Keratinocyte (primary cell): Measurements from ENCODE around the gene NXN. TPM values are rescaled to one million over a fixed set of nuclear protein-coding genes. Genes with fewer than 3 reads are reported as not detected.

Source experiments
- DNase-seq: peaks from one replicate; pipeline ENCODE4 v3.0.0-alpha.2; 2011; ENCODE audit warnings: low read depth, missing footprints, low spot score
- FAIRE-seq: peaks from 2 replicates; lab custom pipeline; 2011; peaks lifted over from hg19 to GRCh38; lab: Jason Lieb, UNC
- H2AFZ ChIP-seq: 2 replicates; pipeline ENCODE4 v1.6.0; 2012; ENCODE audit warnings: low read length, control low read depth, inconsistent platforms; ENCODE audit not compliant: control insufficient read depth
- H3K27ac ChIP-seq: 2 replicates; pipeline ENCODE4 v1.5.1; 2011; ENCODE audit warnings: low read length; ENCODE audit not compliant: control insufficient read depth, insufficient read depth
- H3K27me3 ChIP-seq: 3 replicates; pipeline ENCODE4 v1.6.0; 2011; ENCODE audit warnings: low read length; ENCODE audit not compliant: control insufficient read depth, insufficient read depth; ENCODE audit errors: extremely low read depth
- H3K36me3 ChIP-seq, 2 experiments: 2 replicates in 1 of 2; 3 replicates in 1 of 2; pipeline ENCODE4 v1.5.1; 2011; ENCODE audit warnings: low read length in 2 of 2, mild to moderate bottlenecking in 1 of 2; ENCODE audit not compliant: control insufficient read depth in 2 of 2, insufficient read depth in 2 of 2; ENCODE audit errors: extremely low read depth in 1 of 2
- H3K4me1 ChIP-seq: 3 replicates; pipeline ENCODE4 v1.5.1; 2011; ENCODE audit warnings: low read length; ENCODE audit not compliant: control insufficient read depth, insufficient read depth; ENCODE audit errors: extremely low read depth
- H3K4me2 ChIP-seq: 3 replicates; pipeline ENCODE4 v1.6.0; 2011; ENCODE audit warnings: low read depth, low read length; ENCODE audit not compliant: control insufficient read depth, insufficient read depth; ENCODE audit errors: extremely low read depth
- H3K4me3 ChIP-seq, 3 experiments: fragments of 200-600 bp in 1 of 3; sonication (generic) in 1 of 3; 2 replicates in 2 of 3; 3 replicates in 1 of 3; pipeline ENCODE4 v1.5.1; 2011 to 2016; ENCODE audit warnings: low read length in 3 of 3, mild to moderate bottlenecking in 3 of 3, control low read depth in 2 of 3, inconsistent platforms in 1 of 3, low read depth in 1 of 3, mixed read lengths in 1 of 3, mixed run types in 1 of 3, moderate library complexity in 1 of 3; ENCODE audit not compliant: control insufficient read depth in 2 of 3, insufficient read depth in 2 of 3; ENCODE audit errors: extremely low read depth in 1 of 3
- H3K79me2 ChIP-seq: 2 replicates; pipeline ENCODE4 v1.6.0; 2012; ENCODE audit warnings: low read length; ENCODE audit not compliant: control insufficient read depth, insufficient read depth
- H3K9ac ChIP-seq: 3 replicates; pipeline ENCODE4 v1.6.0; 2011; ENCODE audit warnings: low read length; ENCODE audit not compliant: control insufficient read depth, insufficient read depth; ENCODE audit errors: extremely low read depth
- H3K9me1 ChIP-seq: 3 replicates; pipeline ENCODE4 v1.6.0; 2011; ENCODE audit warnings: low read length; ENCODE audit not compliant: control insufficient read depth, insufficient read depth; ENCODE audit errors: extremely low read depth
- H3K9me3 ChIP-seq: 2 replicates; pipeline ENCODE4 v1.5.1; 2012; ENCODE audit warnings: low read depth, low read length; ENCODE audit not compliant: control insufficient read depth
- H4K20me1 ChIP-seq: 3 replicates; pipeline ENCODE4 v1.6.0; 2011; ENCODE audit warnings: low read length; ENCODE audit not compliant: control insufficient read depth, insufficient read depth; ENCODE audit errors: extremely low read depth
- CTCF ChIP-seq, 3 experiments: IDR thresholded peaks in 1 of 3; conservative IDR thresholded peaks in 1 of 3; optimal IDR thresholded peaks in 1 of 3; 2 replicates in 2 of 3; 3 replicates in 1 of 3; pipeline versions ENCODE3 to v1.5.1; 2011; ENCODE audit warnings: low read length in 3 of 3, mild to moderate bottlenecking in 3 of 3, moderate library complexity in 2 of 3, control low read depth in 1 of 3, inconsistent platforms in 1 of 3; ENCODE audit not compliant: insufficient read depth in 2 of 3; ENCODE audit errors: extremely low read depth in 1 of 3
- EZH2 ChIP-seq: IDR thresholded peaks from one replicate; pipeline ENCODE4 v1.6.1; 2012; ENCODE audit warnings: inconsistent platforms, mild to moderate bottlenecking, low read length, moderate library complexity
- dilution Hi-C: fragments of 300-500 bp; cut with MboI; formaldehyde crosslinking; loops from one replicate; pipeline ENCODE4 v1.7.0; 2020; ENCODE audit warnings: low sequenced_read_pairs; ENCODE audit not compliant: extremely low pct_ligation_motif_present
- polyA plus RNA-seq, 5 experiments: library from polyadenylated mRNA; depleted of rRNA in 3 of 5; stranded (reverse) in 3 of 5; stranded (forward) in 1 of 5; unstranded in 1 of 5; fragments of >200 nt; gene quantifications; 1 replicate in 1 of 5; 2 replicates in 3 of 5; 3 replicates in 1 of 5; pipeline versions ENCODE4 v1.2.1 to v1.2.3, GENCODE V29; 2011 to 2012; ENCODE audit warnings: missing spikeins in 2 of 5, low read depth in 1 of 5, low replicate concordance in 1 of 5

NXN gene
- polyA plus RNA-seq, 1 donor (not counting 4 experiments of a cell fraction or from before 2014, with no cell fraction given), result 94.4 TPM

- TF ChIP-seq CTCF (optimal IDR thresholded peaks at IDR 0.05 in 1 of 3, IDR thresholded peaks at IDR 0.05 in 1 of 3, conservative IDR thresholded peaks at IDR 0.05 in 1 of 3; ENCODE audit: extremely low read depth in 1 of 3, insufficient read depth in 2 of 3, low read length in 3 of 3), result no peak
- no peak for TF ChIP-seq EZH2
- no peak for DNase-seq
- dilution Hi-C loops, result no loop called here
- Histone ChIP-seq H4K20me1 (no peaks in the 10 kb centered on the region), H3K4me3 (no peak overlapping the region), H3K9me1 (no peaks in the 10 kb centered on the region), H3K27ac (no peak overlapping the region), H3K9ac (no peak overlapping the region), H2AFZ (no peak overlapping the region), H3K36me3 (peaks cover 26 to 35% of the 10 kb centered on the region in 2 experiments), H3K9me3 (no peaks in the 10 kb centered on the region), H3K4me1 (no peaks in the 10 kb centered on the region), H3K4me2 (no peak overlapping the region), H3K27me3 (no peaks in the 10 kb centered on the region), H3K79me2 (no peaks in the 10 kb centered on the region)
- no peak for FAIRE-seq
Observed at GRCh38 chr17:767076-767475, 212.5 kb downstream of the NXN start.

- Histone ChIP-seq H3K9ac (no peak overlapping the region), H3K36me3 (peaks cover 23 to 30% of the 10 kb centered on the region in 2 experiments), H4K20me1 (no peaks in the 10 kb centered on the region), H3K4me2 (no peak overlapping the region), H3K9me3 (no peaks in the 10 kb centered on the region), H3K4me3 (no peak overlapping the region), H3K27ac (no peak overlapping the region), H2AFZ (no peak overlapping the region), H3K4me1 (peaks cover 13% of the 10 kb centered on the region), H3K27me3 (no peaks in the 10 kb centered on the region), H3K9me1 (no peaks in the 10 kb centered on the region), H3K79me2 (no peaks in the 10 kb centered on the region)
- no peak for FAIRE-seq
- dilution Hi-C loops, result no loop called here
- DNase-seq, result no peak
- no peak for TF ChIP-seq EZH2
- no peak for TF ChIP-seq CTCF (optimal IDR thresholded peaks at IDR 0.05 in 1 of 3, IDR thresholded peaks at IDR 0.05 in 1 of 3, conservative IDR thresholded peaks at IDR 0.05 in 1 of 3; ENCODE audit: extremely low read depth in 1 of 3, insufficient read depth in 2 of 3, low read length in 3 of 3)
Observed at GRCh38 chr17:760371-760770, 219.2 kb downstream of the NXN start.
